CD4-positive, alpha-beta memory T cell (primary cell): ENCODE data around the gene FBXL14. TPM values are rescaled to one million over a fixed set of nuclear protein-coding genes. Genes with fewer than 3 reads are reported as not detected.
A peak's percentile ranks its signal among the peaks of the same experiment; 100 is the strongest.
"Not testable (repeated sequence)": the region's sequence is repeated elsewhere in the genome, so short reads cannot be mapped to it uniquely, and the experiment has no call there.

Experiments used
- CTCF ChIA-PET: fragments of 350-600 bp; sonication (Branson Sonifier 250); formaldehyde crosslinking; loops from one replicate; lab custom pipeline; 2021; ENCODE audit warnings: inconsistent platforms; ENCODE audit not compliant: partially characterized antibody; lab: Charles Lee
- POLR2A ChIA-PET: fragments of 350-600 bp; sonication (Branson Sonifier 250); formaldehyde crosslinking; loops from one replicate; lab custom pipeline; 2021; ENCODE audit not compliant: partially characterized antibody; lab: Charles Lee
- DNase-seq, 5 donors: peaks; one replicate each; pipeline versions ENCODE4 v3.0.0 to v3.0.0-alpha.2; 2020 to 2022; ENCODE audit warnings: mixed read lengths in 1 of 5
- H3K27ac ChIP-seq: one replicate; pipeline ENCODE4 v1.7.0; 2013; ENCODE audit warnings: low read depth, low read length
- H3K27me3 ChIP-seq: 2 replicates; pipeline ENCODE4 v1.7.0; 2013; ENCODE audit warnings: mild to moderate bottlenecking, low read length, moderate library complexity; ENCODE audit not compliant: insufficient read depth
- H3K36me3 ChIP-seq: 2 replicates; pipeline ENCODE4 v1.7.0; 2013; ENCODE audit warnings: mild to moderate bottlenecking, low read length, moderate library complexity; ENCODE audit not compliant: insufficient read depth
- H3K4me1 ChIP-seq: 2 replicates; pipeline ENCODE4 v1.7.0; 2013; ENCODE audit warnings: mild to moderate bottlenecking, low read length, moderate library complexity; ENCODE audit not compliant: insufficient read depth
- H3K4me3 ChIP-seq, 2 donors: one replicate each; pipeline ENCODE4 v1.7.0; 2013; ENCODE audit warnings: low read length in 2 of 2, mild to moderate bottlenecking in 1 of 2
- H3K9me3 ChIP-seq, 2 donors: one replicate each; pipeline ENCODE4 v1.7.0; 2013; ENCODE audit warnings: low read length in 2 of 2, control low read depth in 1 of 2; ENCODE audit not compliant: control insufficient read depth in 1 of 2
- H3K27ac Mint-ChIP-seq, 7 donors: one replicate each; pipeline ENCODE4 v1.8.0; 2020 to 2021; ENCODE audit warnings: mixed read lengths in 7 of 7, mild to moderate bottlenecking in 6 of 7, inconsistent platforms in 3 of 7, moderate library complexity in 3 of 7
- H3K27me3 Mint-ChIP-seq, 2 donors: one replicate each; pipeline ENCODE4 v1.8.0; 2020 to 2021; ENCODE audit warnings: mixed read lengths in 2 of 2
- H3K36me3 Mint-ChIP-seq, 2 donors: one replicate each; pipeline ENCODE4 v1.8.0; 2020 to 2021; ENCODE audit warnings: mixed read lengths in 2 of 2, inconsistent platforms in 1 of 2, mild to moderate bottlenecking in 1 of 2
- H3K4me1 Mint-ChIP-seq, 4 donors: one replicate each; pipeline ENCODE4 v1.8.0; 2020 to 2021; ENCODE audit warnings: mixed read lengths in 4 of 4, mild to moderate bottlenecking in 1 of 4
- H3K4me3 Mint-ChIP-seq, 8 donors: one replicate each; pipeline ENCODE4 v1.8.0; 2020 to 2021; ENCODE audit warnings: mixed read lengths in 8 of 8, mild to moderate bottlenecking in 7 of 8, moderate library complexity in 6 of 8, inconsistent platforms in 3 of 8
- H3K9me3 Mint-ChIP-seq, 8 donors: one replicate each; pipeline ENCODE4 v1.8.0; 2020 to 2021; ENCODE audit warnings: mixed read lengths in 8 of 8, mild to moderate bottlenecking in 5 of 8, inconsistent platforms in 3 of 8, moderate library complexity in 1 of 8
- intact Hi-C: fragments of 100-400 bp; cut with micrococcal nuclease; formaldehyde crosslinking; loops from one replicate; pipeline ENCODE4 v1.15.1; 2023
- polyA plus RNA-seq, 2 donors: library from polyadenylated mRNA; unstranded; fragments of 300-500 nt; fragmentation: Illumina TruSeq; gene quantifications; one replicate each; pipeline ENCODE4 v1.2.3, GENCODE V29; 2021
- total RNA-seq, 2 experiments: library from RNA; stranded (reverse); gene quantifications; one replicate each; pipeline ENCODE4 v1.2.3, GENCODE V29; 2021

FBXL14 gene
- total and polyA plus RNA-seq, 4 experiments from 2014 or later = 14.6 to 43.4 (median 35.4) TPM

DNA sequence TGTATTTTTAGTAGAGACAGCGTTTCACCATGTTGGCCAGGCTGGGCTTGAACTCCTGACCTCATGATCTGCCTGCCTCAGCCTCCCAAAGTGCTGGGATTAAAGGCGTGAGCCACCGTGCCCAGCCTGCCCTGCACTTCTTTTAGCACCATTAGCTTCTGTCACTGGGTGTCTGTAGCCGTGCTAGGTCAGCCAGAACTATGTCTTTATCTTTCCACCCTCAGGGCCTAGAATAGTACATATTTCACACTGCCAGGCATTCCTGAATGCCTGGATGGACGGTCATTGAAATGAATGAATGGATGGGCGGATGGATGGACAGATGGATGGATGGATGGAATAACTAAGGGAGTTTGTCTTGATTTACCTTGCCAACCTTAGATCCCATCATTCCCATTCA, 33.7 kb downstream of the FBXL14 start:
- Mint-ChIP-seq H3K27ac (no peak overlapping the region), H3K9me3 (no peaks in the 10 kb centered on the region), H3K4me3 (no peak overlapping the region), H3K4me1 (no peaks in the 10 kb centered on the region), H3K27me3 (peaks cover 2% of the 10 kb centered on the region in 2 donors), H3K36me3 (peaks cover 8 to 17% of the 10 kb centered on the region in 2 donors)
- Histone ChIP-seq H3K27ac (no peak overlapping the region), H3K36me3 (no peaks in the 10 kb centered on the region), H3K4me3 (no peak overlapping the region), H3K27me3 (no peaks in the 10 kb centered on the region), H3K4me1 (no peaks in the 10 kb centered on the region), H3K9me3 (no peaks in the 10 kb centered on the region)
- ChIA-PET POLR2A (no interaction called here), CTCF (no interaction called here)
- intact Hi-C loops = no loop called here
- no peak for DNase-seq

DNA sequence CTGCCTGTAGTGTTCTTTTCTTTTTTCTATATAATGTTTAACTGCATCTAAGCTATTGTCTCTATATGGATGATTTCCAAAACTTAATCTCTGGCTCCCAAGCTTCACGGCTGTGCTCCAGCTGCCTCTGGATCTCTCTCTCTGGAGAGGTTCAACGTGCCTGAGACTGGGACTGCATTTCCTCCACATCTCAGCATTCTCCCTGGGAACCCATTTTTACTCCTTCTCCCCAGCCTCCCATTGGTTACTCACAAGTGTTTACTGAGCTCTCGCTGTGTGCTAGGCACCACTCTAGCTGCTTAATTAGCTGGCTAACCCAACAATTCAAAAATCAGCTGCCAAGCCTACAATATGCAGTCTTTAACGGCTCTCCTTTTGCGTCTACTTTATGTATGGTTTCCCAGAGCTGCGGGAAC, 34.7 kb downstream of the FBXL14 start:
- H3K27ac Mint-ChIP-seq = no peak overlapping the region
- H3K27me3 Mint-ChIP-seq = peaks cover 2% of the 10 kb centered on the region in 2 donors
- CTCF ChIA-PET = interaction anchor here (1.0 to 1.8 kb wide), 2 partner anchors 23 to 442 kb away, joined by 3 to 5 read pairs; no protein-coding TSS in a partner anchor

DNA sequence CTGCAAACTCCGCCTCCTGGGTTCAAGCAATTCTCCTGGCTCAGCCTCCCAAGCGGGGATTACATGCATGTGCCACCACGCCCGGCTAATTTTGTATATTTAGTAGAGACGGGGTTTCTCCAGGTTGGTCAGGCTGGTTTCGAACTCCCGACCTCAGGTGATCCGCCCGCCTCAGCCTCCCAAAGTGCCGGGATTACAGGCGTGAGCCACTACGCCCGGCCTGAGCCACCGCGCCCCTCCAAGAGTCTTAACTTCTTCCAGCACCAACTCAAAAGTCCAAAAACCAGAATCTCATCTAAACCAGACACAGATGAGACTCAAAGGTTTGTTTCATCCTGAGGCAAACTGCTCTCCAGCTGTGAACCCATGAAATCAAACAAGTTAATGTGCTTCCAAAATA, 36.3 kb downstream of the FBXL14 start:
- intact Hi-C loops, H3K27ac Mint-ChIP-seq, H3K9me3 ChIP-seq, POLR2A ChIA-PET, DNase-seq, H3K27ac ChIP-seq, H3K9me3 Mint-ChIP-seq, H3K4me1 ChIP-seq, H3K27me3 Mint-ChIP-seq, H3K36me3 Mint-ChIP-seq, H3K4me3 Mint-ChIP-seq, H3K36me3 ChIP-seq, H3K4me3 ChIP-seq, H3K4me1 Mint-ChIP-seq, H3K27me3 ChIP-seq: not testable (repeated sequence)
- CTCF ChIA-PET = interaction anchor here (1.8 kb wide), 1 partner anchor 440 kb away, joined by 5 read pairs; no protein-coding TSS in a partner anchor

More for the DNA sequence above, 34.7 kb downstream of the FBXL14 start:
- Histone ChIP-seq H3K4me1 (no peaks in the 10 kb centered on the region), H3K27ac (no peak overlapping the region), H3K9me3 (no peaks in the 10 kb centered on the region), H3K4me3 (no peak overlapping the region), H3K27me3 (no peaks in the 10 kb centered on the region), H3K36me3 (no peaks in the 10 kb centered on the region)
- intact Hi-C loops = no loop called here
- peaks cover 0 to under 1% (median 0%) of the 10 kb centered on the region in 4 donors for H3K4me1 Mint-ChIP-seq
- no peak for DNase-seq
- peak overlapping the region in 1 of 8 donors; percentile 17 for H3K4me3 Mint-ChIP-seq
- POLR2A ChIA-PET = no interaction called here
- H3K9me3 Mint-ChIP-seq = no peaks in the 10 kb centered on the region
- peaks cover 2 to 9% of the 10 kb centered on the region in 2 donors for H3K36me3 Mint-ChIP-seq

DNA sequence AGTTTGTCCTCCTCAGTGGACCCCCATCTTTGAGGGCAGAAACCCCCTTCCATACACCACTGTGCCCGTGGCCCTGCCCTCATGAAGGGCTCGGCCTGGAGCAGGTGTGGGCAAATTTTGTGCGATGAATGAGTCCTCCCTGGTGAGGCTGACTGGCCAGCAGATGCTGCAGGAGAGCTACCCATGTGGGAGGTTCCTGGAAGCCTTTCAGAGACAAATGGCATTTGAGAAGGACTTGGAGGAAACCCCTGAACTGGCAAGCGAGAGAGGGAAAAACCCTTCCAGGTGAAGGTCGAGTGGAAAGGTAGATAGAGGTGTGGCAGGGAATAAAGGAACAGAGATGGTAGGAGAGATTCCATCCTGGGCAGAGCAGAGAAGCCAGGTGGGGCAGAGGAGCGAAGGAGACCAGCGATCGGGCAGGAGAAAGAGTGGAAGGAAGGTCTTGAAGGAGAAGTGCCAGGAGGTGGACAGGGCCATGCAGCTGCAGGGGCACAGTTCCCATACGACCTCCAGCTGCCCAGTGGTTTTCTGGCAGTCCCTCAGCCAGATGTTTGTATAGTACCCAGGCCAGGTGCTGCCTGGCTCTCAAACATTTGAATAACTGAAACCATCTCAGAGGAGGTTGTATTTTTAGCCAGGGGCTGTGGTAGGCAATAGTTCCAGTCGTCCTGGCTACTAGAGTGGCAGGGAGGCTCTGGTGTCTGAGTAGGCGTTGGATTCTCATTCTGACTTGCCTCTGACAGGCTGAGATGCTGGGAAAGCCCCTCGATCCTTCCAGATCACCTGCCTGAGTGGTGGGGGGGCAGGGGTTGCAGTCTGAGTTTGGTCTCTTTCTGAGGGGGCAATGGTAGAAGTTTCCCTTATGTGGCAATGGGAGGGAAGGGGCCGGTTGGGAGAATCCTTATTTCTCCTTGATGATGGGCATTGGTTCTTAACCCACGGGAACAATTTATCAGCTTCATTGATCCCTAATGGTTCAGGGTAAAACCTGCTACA, 40.1 kb downstream of the FBXL14 start:
- Mint-ChIP-seq H3K36me3 (peaks cover 0 to under 1% of the 10 kb centered on the region in 2 donors), H3K4me1 (peaks cover 0 to 6% (median 3%) of the 10 kb centered on the region in 4 donors), H3K27me3 (peaks cover 0 to 2% of the 10 kb centered on the region in 2 donors), H3K9me3 (no peaks in the 10 kb centered on the region), H3K4me3 (no peak overlapping the region), H3K27ac (peak overlapping the region in 2 of 7 donors; percentile 50 to 63)
- no peak for DNase-seq
- intact Hi-C loops = no loop called here
- no peaks in the 10 kb centered on the region for H3K4me1 ChIP-seq
- no peak overlapping the region for H3K4me3 ChIP-seq
- ChIA-PET CTCF (no interaction called here), POLR2A (no interaction called here)
- H3K27ac ChIP-seq = no peak overlapping the region
- no peaks in the 10 kb centered on the region for H3K27me3 ChIP-seq
- H3K9me3 ChIP-seq = no peaks in the 10 kb centered on the region
- no peaks in the 10 kb centered on the region for H3K36me3 ChIP-seq

GRCh38 chr12:1553536-1553935, 40.8 kb downstream of the FBXL14 start:
- intact Hi-C loops = no loop called here
- Mint-ChIP-seq H3K4me3 (no peak overlapping the region), H3K36me3 (peaks cover 0 to 3% of the 10 kb centered on the region in 2 donors), H3K27ac (no peak overlapping the region), H3K9me3 (peaks cover 0 to 4% (median 0%) of the 10 kb centered on the region in 8 donors), H3K27me3 (peaks cover 0 to 3% of the 10 kb centered on the region in 2 donors), H3K4me1 (peaks cover 0 to 6% (median 3%) of the 10 kb centered on the region in 4 donors)
- H3K9me3 ChIP-seq = no peaks in the 10 kb centered on the region
- ChIA-PET POLR2A (no interaction called here), CTCF (no interaction called here)
- no peak for DNase-seq
- no peaks in the 10 kb centered on the region for H3K27me3 ChIP-seq
- H3K4me3 ChIP-seq = no peak overlapping the region
- no peaks in the 10 kb centered on the region for H3K4me1 ChIP-seq
- no peaks in the 10 kb centered on the region for H3K36me3 ChIP-seq
- H3K27ac ChIP-seq = no peak overlapping the region

- Mint-ChIP-seq H3K27me3 (peaks cover 0 to 3% of the 10 kb centered on the region in 2 donors), H3K27ac (peak overlapping the region in 1 of 7 donors; percentile 2), H3K4me3 (no peak overlapping the region), H3K4me1 (peaks cover 0 to 6% (median 3%) of the 10 kb centered on the region in 4 donors), H3K9me3 (peaks cover 0 to 4% (median 0%) of the 10 kb centered on the region in 8 donors), H3K36me3 (peaks cover 0 to 3% of the 10 kb centered on the region in 2 donors)
- no peaks in the 10 kb centered on the region for H3K36me3 ChIP-seq
- no peak overlapping the region for H3K4me3 ChIP-seq
- no peak for DNase-seq
- H3K27ac ChIP-seq = no peak overlapping the region
- ChIA-PET POLR2A (no interaction called here), CTCF (no interaction called here)
- intact Hi-C loops = no loop called here
- H3K9me3 ChIP-seq = no peaks in the 10 kb centered on the region
- no peaks in the 10 kb centered on the region for H3K27me3 ChIP-seq
- no peaks in the 10 kb centered on the region for H3K4me1 ChIP-seq
Observed at GRCh38 chr12:1552911-1553491, 41.4 kb downstream of the FBXL14 start.

DNA sequence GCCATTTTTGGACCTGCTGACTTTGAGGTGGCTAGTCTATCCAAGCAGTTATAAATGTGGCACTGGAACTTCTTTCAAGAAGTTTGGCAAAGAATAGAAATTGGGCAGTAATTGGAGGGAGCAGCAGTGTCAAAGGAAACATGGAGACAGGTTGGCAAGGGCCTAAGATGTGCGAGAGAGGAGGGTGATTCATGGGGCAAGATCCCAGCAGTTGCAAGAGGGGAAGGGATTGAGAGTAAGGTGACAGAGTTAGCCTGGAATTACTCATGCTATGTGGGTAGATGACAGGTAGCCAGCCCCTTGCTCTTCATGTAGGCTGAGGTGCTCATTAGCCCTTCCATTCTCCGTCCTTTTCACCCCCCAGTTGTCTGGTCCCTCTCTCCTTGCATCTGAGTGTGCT, 42.2 kb downstream of the FBXL14 start:
- H3K4me3 ChIP-seq = no peak overlapping the region
- Mint-ChIP-seq H3K36me3 (peaks cover 0 to 3% of the 10 kb centered on the region in 2 donors), H3K4me1 (peaks cover 0 to 6% (median 3%) of the 10 kb centered on the region in 4 donors), H3K9me3 (peaks cover 0 to 4% (median 0%) of the 10 kb centered on the region in 8 donors), H3K27me3 (peaks cover 0 to 3% of the 10 kb centered on the region in 2 donors), H3K4me3 (no peak overlapping the region), H3K27ac (no peak overlapping the region)
- no peaks in the 10 kb centered on the region for H3K9me3 ChIP-seq
- ChIA-PET POLR2A (no interaction called here), CTCF (interaction anchor here (0.9 kb wide), 1 partner anchor 31 kb away, joined by 3 read pairs; no protein-coding TSS in a partner anchor)
- H3K36me3 ChIP-seq = no peaks in the 10 kb centered on the region
- H3K27me3 ChIP-seq = no peaks in the 10 kb centered on the region
- no peak for DNase-seq
- intact Hi-C loops = no loop called here
- H3K4me1 ChIP-seq = no peaks in the 10 kb centered on the region
- H3K27ac ChIP-seq = no peak overlapping the region
